Measurements from ENCODE around the gene NR1D1.

GRCh38 chr17:40069751-40070708, 30.4 kb downstream of the NR1D1 start:
- TF ChIP-seq MAFK (IDR thresholded peaks at IDR 0.05; ENCODE audit: low read depth, low read length) (no peak), KDM1A (IDR thresholded peaks at IDR 0.05; ENCODE audit: borderline replicate concordance, low read length) (no peak)

Measured in H1 (cell line).